Coronary artery (tissue), 2 donors: ENCODE measurements around the gene SLIT3.

Experiments
- DNase-seq: peaks from one replicate; pipeline ENCODE4 v3.0.0-alpha.2; 2017; ENCODE audit warnings: low spot score
- H3K27ac ChIP-seq, 2 donors: fragments of 200-600 bp; sonication (generic); one replicate each; pipeline ENCODE4 v1.5.1; 2016 to 2019
- H3K4me3 ChIP-seq: fragments of 200-600 bp; sonication (generic); 2 replicates; pipeline ENCODE4 v1.5.1; 2016; ENCODE audit warnings: mild to moderate bottlenecking, moderate library complexity
- CTCF ChIP-seq: fragments of 200-600 bp; sonication (generic); IDR thresholded peaks from one replicate; pipeline ENCODE4 v1.5.1; 2019; ENCODE audit warnings: antibody characterized with exemption

Gene SLIT3

DNA sequence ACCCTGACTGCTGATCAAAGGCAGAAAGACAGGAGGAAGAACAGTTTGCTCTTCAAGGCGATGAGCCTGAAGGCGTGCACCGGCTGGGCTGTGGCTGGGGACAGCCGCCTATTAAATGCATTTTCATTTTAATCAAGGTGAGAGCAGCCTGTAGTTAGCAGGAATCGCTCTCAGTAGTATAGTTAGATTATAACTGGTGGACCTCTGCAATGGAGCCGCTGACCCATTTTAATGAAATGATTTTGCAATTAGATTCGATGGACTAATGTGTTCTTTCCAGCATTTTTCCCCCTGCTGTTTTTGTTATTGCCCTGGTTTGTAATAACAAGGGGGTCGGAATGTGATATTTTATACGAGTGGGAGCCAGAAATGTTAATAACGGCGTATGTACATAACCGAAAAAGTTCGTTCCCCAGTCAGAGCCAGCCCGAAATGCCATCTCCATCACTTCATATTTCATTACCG is 535.8 kb downstream of the SLIT3 start:
- H3K4me3 ChIP-seq, result peak overlapping the region; percentile 8
- H3K27ac ChIP-seq, result peak overlapping the region; percentile 56 to 75
- DNase-seq, result no peak

GRCh38 chr5:168756453-168757391 is 544.2 kb downstream of the SLIT3 start:
- Histone ChIP-seq H3K27ac (no peak overlapping the region), H3K4me3 (no peak overlapping the region)
- no peak for TF ChIP-seq CTCF
- DNase-seq, result no peak

More for the DNA sequence above, 535.8 kb downstream of the SLIT3 start:
- no peak for TF ChIP-seq CTCF

DNA sequence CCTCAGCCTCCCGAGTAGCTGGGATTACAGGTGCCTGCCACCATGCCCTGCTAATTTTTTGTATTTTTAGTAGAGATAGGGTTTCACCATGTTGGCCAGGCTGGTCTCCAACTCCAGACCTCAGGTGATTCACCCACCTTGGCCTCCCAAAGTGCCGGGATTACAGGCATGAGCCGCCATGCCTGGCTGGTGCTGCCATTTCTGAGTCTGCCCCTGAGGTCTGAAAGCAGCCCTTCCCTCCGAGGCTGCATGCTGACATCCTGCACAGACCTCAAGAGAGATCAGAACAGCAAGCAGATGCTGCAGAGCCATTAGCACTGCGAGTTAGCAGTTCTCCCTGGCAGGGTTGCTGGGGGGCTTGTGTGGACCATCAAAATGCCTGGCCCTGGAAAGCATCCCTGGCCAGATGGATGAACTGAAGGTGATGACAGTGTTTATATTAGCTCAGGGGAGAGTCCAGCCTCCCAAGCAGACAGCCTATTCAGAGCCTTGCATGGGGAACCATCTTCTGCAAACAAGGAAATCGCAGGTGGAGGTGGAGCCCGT is 545.3 kb downstream of the SLIT3 start:
- no peak for DNase-seq
- no peak for TF ChIP-seq CTCF
- Histone ChIP-seq H3K27ac (no peak overlapping the region), H3K4me3 (no peak overlapping the region)

- Histone ChIP-seq H3K27ac (no peak overlapping the region), H3K4me3 (no peak overlapping the region)
- DNase-seq, result peak; percentile 35
- no peak for TF ChIP-seq CTCF
Measured at GRCh38 chr5:168753691-168754254, 547.2 kb downstream of the SLIT3 start.

- DNase-seq, result peak; percentile 43
- TF ChIP-seq CTCF, result no peak
- no peak overlapping the region for H3K4me3 ChIP-seq
Measured at GRCh38 chr5:168752416-168753190, 548.3 kb downstream of the SLIT3 start.

GRCh38 chr5:168752012-168752411 is 548.9 kb downstream of the SLIT3 start:
- TF ChIP-seq CTCF, result no peak
- H3K4me3 ChIP-seq, result no peak overlapping the region
- peak; percentile 19 for DNase-seq
- no peak overlapping the region for H3K27ac ChIP-seq

More at GRCh38 chr5:168752416-168753190, 548.3 kb downstream of the SLIT3 start:
- H3K27ac ChIP-seq, result no peak overlapping the region
